Measurements from ENCODE around the gene NFE2L2.
"Not testable (repeated sequence)": the region's sequence is repeated elsewhere in the genome, so short reads cannot be mapped to it uniquely, and the experiment has no call there.

NFE2L2 gene

DNA sequence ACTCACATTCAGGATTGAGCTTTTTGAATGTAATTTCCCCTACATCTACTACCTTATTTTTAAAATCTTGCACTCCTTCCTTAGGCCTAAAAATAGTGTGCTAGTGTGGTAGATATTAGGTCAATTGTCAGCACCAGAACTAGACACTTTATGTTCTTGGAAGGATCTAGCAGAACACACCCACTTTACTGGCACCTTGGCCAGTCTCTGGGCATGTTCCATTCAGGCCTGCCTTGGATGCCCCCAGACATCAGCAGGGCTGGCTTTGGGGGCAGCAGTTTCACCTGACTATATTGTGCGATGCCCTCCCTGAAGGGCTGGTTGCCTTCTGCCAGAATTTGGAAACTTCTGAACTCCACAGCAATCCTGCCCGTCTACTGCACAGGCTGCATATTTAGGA lies 15.3 kb upstream of the NFE2L2 start:
- DNase-seq, result no peak

DNA sequence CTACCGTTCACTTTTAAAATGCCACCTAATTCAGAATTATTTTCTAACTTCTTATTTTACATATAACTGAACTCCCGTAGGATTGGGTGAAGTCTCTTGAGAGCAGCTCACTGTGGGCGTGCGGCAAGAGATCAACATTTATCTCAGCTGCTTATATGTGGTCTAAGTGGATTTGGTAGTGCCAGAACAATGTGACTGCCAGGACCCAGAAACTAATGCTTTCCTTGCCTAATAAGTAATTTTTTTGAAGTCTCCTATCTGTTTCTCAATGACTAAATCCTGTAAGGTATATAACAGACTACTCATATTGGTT lies 11.2 kb upstream of the NFE2L2 start:
- DNase-seq, result no peak

DNA sequence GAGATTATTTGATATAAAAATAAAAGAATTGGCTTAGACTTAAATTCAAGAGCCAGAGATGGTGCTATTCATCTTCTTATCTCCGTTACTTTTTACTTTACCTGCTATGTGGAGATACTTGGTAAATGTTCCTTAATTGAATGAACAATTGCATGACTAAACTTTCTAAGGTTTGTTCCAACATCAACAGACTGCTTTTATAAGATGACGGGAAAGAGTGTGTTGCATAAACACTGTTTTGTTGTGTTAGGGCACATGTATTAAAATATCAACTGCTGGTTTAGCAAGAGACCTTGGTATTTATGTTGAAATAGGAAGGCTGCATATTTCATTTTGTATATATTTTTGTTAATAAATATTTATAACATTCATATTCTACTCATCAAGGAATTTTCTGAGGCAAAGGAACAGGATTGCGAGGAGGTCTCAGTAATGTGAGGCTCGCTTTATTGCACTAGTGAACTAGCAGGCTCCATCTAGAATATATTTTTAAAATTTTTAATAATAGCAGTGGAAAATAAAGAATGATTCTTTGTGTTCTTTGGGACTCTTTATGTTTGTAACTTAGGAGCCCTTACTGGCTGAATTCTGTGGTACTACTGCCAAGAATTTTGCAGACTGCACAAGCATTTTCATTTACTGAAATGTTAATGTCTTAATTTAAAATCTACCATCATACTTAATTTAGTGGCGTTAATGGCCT lies 10.7 kb upstream of the NFE2L2 start:
- DNase-seq, result no peak

DNA sequence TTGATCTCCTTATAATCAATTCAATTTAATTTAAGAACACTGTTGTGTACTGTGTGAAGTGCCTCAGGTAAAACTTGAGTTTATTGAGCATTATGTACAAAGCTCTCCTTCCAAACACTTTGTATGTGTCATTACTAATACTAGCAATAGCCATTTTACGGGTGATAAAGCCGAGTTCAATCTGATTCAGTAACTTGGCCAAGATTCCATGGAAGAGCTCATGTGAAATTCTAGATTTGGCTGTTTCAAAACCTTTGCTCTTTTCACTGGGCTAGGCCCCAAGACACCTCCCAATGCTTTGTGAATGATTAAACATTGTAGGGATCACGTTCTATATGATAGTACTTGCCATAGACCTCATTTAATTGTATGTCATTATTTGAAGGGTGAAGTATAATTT lies 8.9 kb upstream of the NFE2L2 start:
- DNase-seq, result no peak

DNA sequence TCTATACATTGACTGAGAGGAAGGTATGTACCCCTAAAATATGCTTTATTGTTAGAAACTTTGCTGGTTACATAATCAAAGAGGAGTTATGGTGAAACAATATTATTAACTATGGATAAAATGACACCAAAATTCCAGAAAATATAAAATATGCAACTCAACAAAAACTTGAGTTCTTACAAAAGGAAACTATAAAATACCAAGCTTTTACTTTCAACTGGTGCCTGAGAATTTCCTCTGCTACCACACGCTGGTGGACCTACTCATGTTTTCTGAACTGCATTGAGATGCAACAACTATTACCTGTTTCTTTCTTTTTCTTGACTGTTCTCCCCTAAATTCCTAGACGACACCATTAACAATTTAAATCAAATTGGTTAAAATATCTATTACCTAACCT lies 8.2 kb upstream of the NFE2L2 start:
- no peak for DNase-seq

DNA sequence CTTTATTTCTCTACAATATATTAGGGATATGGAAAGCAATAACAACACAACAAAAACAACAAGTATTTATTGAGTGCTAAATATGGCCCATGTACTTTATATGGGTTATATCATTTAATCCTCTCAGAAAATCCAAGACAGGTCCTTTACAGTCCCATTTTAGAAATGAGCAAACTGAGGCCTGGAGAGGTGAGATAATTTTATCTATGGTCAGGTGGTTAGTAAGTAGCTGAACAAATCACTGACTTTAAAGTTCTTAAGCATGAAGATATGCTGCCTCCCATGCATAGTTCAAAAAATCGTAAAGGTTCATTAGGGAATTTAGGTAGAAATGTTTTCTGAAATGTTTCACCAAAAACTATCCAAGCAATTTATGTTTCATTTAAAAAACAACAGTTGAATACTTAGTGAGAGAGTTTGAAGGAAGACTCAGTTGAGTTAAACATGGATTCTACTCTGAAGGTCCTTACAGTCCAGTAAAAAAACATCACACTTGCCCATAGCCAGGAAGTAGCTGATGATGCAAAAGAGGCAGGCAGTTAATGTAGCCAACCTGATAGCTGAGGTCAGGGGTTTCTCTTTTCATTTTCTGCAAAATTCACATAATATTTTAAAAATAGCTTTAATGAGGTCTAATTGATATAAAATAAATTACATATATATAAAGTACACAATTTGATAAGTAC lies 7.6 kb upstream of the NFE2L2 start:
- DNase-seq, result no peak

DNA sequence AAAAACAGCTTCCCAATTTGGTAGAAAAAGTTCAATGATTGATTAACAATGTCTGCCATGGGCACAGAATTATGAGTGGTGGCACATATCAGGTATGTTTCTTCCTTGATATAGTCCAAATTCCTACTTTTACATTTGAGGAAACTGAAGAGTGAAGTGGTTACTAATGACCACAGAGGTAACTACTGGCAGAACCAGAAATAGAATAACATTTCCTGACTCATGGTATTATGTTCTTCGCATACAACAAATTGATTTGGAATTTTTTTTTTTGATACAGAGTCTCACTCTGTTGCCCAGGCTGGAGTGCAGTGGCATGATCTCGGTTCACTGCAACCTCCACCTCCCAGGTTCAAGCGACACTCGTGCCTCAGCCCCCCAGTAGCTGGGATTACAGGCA lies 6.0 kb upstream of the NFE2L2 start:
- DNase-seq, result no peak

DNA sequence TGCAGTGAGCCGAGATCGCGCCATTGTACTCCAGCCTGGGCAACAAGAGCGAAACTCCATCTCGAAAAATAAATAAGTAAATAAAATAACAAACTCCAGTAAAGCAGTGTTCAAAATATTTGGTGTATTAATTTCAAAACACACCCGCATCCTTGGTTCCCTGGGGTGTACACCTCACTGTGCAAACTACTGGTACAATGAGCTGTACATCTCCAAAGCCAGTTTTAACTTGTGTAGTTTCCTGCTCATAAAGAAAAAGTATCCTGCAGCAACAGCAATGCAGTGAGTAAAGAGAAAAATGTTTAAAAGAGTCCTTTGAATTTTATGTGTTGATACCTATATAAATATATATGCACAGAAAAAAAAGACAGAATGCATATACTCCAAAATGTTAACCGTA lies 4.4 kb upstream of the NFE2L2 start:
- no peak for DNase-seq

DNA sequence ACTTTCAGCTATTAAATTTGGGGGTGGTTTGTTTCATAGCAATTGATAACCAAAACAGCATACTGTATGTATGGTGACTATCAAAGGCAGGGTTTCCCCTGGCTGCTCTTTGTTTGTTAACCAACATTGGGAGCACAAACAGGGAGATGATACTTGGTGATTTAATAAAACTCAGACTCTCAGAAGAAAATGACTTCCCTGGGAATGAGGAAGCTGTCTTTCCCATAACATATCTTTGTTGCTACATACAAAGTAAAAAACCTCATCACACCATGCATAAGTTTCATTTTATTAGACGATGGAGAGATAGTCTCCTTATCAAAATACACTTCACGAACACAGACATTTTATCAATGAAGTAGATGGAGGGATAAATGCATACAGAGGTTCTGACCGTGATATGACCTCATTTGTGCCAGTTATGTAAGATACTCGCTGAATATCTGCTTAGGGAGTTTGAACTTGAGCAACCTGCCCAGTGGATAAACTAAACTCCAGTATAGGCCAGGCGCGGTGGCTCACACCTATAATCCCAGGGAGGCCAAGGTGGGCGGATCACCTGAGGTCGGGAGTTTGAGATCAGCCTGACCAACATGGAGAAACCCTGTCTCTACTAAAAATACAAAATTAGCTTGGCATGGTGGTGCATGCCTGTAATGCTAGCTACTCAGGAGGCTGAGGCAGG lies 3.8 kb upstream of the NFE2L2 start:
- DNase-seq, result no peak

DNA sequence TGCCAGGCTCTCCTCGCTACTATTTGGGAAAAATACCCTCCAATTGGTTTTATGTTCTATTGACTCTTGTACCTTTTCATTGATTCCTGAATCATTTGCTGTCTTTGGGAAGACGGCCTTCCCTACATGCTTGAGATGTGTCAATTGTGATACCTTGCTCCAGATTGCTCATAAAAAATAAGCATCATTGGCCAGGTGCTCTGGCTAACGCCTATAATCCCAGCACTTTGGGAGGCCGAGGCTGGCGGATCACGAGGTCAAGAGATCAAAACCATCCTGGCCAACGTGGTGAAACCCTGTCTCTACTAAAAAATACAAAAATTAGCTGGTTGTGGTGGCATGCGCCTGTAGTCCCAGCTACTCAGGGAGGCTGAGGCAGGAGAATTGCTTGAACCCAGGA lies 2.4 kb upstream of the NFE2L2 start:
- DNase-seq, result not testable (repeated sequence)

DNA sequence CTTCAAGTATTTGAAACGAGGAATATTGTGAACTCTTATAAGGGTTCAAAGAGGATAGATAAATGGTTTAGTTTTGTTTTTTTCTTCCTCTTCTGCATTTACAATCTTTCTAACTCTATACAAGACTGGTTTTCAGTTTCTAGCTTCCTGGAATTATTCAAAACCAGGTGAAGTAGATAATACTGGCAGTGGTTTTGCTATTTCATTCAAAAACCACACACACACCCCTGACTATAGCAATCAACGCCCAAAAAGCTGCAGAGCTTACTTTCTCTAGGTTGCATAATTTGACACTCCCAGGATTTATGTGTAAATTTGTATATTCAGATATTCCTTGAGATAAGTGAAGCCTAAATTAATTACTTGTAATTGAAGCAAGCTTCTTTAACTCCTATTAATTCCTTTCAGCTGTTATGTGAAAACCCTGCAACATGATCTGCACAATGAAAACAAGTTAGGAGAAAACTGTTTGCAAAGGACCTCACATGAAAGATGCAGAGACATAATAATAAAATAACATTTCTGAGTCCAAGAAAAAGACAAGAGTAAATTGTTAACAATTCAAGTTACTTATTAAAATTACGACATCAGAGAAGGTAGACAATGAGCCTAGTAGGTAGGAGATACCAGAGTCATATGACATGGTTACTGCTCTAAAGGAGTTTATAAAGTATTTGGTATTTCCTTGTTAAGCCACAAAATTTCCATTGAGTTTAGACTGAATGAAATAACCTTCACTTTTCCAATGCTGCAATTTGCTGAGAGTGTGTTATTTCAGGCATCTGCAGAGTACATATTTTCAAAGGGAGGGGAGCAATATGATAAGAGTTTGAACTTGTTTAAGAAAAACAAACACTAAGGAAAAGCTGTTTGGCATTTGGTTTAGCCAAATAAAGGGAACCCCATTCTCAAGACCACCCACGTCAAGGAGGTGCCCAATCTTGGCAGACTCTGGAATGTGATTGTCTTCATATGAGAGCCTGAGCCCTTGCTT lies 1.6 kb upstream of the NFE2L2 start:
- peak in 3 of 6 experiments; percentile 33 to 50 (median 49) for DNase-seq

DNA sequence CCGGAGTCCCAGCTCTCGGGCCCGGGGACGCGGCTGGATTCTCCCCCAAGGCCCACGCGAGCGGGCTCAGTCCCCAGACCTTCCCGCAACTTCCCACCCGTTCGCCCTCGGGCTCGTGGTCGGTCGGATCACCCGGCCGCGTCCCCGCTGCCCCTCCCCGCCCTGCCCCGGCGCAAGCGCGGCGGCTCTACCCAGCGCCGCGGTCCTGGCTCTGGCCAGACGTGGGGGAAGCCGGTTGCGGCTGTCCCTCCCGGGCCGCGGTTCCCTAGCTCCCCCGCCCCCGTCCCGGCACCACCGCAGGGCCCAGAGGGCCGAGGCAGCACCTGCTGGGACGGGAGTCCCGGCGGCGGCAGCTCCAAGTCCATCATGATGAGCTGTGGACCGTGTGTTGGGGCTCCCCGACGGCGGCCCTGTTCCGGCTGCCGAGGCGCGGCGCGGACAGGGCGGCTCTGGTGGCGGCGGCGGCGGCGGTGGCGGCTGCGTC lies 276 bp downstream of the NFE2L2 start:
- DNase-seq, result no peak

DNA sequence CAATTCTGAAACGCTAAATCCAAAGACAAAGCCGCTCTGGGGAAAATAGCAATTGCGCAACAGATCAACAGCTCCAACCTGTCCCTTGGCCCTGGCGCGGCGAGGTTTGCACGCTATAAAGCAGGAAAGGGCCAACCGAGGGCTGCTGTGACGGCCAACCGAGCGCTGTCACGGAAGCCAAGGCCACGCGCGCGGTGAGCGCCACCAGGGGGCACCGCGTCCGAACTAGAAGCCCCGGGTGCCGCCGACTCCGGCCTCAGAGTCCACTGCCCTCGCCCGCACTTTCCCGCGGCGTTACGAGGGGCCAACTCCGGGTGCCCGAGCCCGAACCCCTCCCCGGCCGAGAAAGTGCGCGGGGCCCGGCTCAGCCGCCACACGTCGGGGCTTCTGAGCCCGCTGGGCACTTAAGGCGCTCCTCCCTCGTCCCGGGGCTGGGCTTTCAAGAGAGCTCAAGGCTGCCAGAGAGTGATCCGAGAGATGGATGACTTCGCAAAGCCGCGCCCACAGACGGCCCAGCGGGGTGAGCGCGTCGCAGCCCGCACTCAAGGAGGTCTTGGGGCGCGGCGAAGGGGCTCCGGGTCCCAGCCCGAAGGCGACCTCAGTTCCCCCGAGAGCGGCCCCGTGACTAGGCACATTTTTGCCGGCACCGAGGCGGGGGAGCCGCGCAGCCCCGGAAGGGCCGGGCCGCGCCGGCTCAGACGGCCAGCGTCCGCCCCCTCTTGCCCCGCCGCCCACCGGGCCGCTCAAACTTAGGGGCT lies 897 bp downstream of the NFE2L2 start:
- peak; percentile 88 to 99 (median 93) for DNase-seq

DNA sequence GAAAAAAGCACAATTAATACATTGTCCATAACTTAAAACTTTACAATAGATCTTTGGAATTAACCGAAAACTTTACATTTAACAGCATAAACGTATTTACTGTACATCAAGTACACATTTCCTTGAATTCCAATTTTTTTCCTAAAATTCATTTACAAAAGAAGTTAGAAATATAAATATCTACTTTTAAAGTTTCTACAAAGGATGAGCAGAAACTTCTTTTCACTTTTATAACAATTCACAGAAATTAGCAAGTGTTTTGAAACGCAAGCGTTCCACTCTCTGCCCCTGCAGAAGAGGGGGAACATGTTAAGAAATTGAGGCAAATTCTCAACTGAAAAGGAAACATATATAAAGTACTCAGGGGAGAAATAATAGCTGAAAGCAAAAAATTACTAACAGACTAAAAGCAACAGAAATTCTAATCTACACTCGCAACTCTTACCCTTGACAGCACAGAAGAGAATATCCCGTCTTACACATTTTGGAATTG lies 1.5 kb downstream of the NFE2L2 start:
- DNase-seq, result no peak

DNA sequence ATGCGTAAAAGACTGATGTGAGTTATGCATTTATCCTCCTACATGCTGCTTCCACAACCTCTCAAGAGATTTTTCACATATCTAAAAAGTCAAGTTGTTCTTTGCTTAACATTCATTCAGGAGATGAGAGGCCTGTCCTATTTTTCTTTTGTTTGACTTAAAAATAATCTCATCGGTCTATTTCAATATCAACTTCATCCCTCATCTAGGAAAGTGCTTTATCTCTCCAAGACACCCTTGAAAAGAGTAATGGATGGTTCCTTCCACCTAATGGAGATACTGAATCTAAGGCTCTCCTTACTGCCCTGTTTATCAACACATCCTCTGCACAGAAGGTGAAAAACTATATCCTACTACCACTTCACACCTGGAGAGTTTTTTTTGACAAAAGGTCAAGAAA lies 2.4 kb downstream of the NFE2L2 start:
- DNase-seq, result no peak

DNA sequence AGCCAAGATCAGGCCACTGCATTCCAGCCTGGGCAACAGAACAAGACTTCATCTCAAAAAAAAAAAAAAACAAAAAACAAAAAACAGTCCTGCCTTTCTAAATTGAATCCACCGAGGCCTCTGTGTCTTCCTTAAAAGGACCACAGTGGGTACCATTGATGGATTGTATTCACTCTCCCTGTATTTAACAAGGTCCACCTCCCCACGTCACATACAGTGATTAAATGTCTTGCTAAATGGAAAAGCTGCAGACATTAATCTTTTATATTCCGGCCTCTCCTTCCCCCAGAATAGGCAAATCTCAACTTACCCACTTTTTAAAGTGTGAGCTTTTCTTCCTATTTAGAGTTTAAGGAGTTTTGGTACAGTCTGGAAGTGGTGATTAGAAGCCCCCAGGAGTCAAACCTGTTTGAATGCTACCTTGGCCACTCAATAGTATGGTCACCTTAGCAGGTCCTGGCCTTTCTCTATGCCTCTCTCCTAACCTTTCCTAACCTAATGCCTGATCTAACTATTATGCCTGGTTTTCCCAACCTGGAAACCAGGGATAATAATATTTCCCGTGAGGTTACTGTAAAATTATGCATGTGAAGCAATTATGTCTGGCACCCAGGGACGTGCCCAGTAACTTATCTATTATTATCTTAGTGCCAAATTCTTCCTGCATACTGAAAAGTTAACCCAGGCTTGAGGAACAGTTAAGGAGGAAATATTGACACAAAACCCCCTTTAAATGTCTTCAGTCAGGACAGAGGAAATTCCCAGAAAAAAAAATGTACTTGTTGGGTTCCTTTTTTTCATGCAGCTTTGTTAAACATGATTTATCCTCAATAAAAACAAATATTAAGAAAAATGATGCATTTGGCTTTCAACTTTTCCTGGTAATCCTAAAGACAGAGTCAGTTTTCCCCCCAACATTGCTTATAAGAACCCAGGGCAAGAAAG lies 3.1 kb downstream of the NFE2L2 start:
- DNase-seq, result no peak

DNA sequence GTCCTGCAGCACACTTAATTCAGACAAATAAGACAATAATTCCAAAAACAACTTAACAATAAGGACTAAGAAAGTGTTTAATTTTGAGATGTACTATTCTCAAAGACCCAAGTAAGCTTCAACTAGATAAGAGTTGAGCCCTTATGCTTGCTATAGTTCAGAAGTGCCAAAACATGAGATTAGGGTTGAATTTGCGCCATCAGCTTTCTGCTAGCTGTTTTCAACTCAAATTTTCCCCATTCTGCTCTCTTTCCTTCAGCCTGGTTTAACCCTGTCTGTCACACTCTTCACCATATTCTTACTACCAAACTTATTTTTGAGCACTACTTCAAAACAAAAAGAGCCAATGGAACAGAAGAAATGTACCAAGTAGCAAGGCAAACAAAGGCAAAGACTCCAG lies 4.1 kb downstream of the NFE2L2 start:
- DNase-seq, result no peak

DNA sequence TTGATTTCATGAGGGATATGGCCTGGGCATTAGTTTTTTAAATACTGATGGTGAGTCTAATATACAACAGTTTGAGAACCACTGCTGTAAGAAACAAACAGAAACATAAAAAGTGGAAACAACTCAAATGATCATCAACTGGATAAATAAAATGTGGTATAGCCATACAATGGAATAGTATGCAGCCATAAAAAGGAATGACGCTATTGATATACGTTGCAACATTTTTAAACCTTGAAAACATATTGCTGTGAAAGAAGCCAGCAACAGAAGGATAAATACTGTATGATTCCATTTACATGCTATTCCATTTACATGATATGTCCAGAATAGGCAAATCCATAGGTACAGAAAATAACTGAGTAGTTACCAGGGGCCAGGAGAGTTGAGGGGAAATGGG lies 6.5 kb downstream of the NFE2L2 start:
- no peak for DNase-seq

DNA sequence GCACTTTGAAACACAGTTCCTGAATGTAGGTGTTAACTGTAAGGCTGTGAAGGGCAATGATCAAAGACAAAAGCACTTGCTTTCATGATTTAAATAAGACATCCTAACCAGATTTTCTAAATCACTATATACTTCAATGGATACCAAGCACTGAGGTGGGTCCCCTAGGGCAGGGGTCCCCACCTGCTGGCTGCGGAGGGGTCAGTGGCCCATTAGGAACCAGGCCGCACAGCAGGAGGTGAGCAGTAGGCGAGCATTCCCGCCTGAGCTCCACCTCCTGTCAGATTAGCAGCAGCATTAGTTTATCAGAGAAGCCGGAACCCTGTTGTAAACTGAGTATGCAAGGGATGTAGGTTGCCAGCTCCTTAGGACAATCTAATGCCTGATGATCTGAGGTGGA lies 7.1 kb downstream of the NFE2L2 start:
- no peak for DNase-seq

DNA sequence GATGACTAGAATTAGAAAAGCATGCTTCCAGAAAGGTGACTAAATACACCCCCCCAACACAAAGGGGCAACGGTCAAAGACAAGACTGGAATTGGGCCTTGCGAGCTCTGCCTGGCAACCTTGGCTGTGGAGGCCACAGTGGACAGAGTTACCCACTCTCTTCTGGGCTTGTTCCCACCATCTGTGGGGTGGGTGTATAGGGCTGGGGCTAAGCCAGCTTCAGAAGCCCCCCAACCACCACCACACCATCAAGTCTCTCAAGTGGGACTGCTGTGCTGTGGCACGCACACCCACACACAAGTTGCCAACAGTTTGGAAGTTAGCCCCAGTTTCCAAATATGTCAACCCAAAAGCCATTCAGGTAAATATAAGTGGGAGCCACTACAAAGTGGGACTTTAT lies 7.8 kb downstream of the NFE2L2 start:
- DNase-seq, result no peak

DNA sequence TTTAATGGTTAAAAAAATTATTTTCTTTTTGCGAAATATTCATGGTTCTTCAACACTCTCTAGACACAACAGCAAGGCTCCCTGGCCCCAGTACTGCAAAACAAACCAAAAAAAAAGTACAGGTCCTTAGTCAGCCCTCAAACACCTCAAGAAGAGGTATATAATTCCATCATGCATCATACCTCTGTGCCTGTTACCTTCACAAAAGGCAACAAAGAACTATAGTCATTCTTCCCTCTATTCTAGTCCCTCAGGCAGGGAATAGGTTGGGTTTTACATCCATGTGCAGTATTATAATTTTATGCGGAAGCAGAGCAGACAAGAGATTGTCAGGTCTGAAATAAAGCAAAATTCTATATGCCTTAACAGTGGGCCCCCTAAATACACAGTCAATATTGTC lies 8.5 kb downstream of the NFE2L2 start:
- DNase-seq, result no peak

Measured in stimulated activated naive CD4-positive, alpha-beta T cell (primary cell).